ENCODE data around the gene PBX4.

Gene PBX4

DNA sequence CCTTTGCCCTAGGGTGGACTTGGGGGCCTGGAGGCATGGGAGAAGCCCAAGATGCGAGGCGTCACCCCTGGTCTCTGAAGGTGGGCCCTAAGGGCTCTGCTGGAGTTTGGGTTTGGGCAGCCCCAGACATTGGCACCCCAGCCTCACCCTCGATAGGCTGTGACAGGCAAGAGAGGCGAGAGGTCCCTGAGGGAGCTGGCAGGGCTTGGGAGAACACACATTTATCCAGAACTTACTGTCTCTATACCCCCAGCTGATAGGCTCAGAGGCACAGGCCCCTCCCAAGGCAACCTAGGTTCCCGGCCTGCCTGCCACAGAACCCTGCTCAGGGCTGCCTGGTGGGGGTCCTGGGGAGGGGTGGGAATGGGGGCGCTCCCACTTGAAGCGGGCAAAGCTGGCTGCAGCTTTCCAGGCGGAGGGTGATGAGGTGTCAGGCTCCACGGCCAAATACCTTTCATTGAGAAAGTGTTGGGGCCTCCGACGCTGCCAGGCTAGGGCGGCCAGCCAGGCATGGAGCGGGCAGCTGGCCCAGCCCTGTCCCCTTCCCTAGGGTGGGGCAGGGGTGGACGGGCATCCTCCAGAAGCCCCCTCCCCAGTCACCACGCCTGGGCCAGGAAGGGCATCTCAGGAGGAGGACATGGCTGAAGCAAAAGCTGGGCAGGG lies 70.7 kb downstream of the PBX4 start:
- 0 out of 2 replicates have a peak, but pooled peaks cover 4% of the 10 kb centered on the region for H3K27me3 ChIP-seq (ENCODE audit: insufficient read depth, low read length)

GRCh38 chr19:19546751-19547162 lies 71.7 kb downstream of the PBX4 start:
- H3K27me3 ChIP-seq (ENCODE audit: insufficient read depth, low read length): 0 out of 2 replicates have a peak, but pooled peaks cover 4% of the 10 kb centered on the region
- no peaks in the 10 kb centered on the region for H3K9me2 ChIP-seq (ENCODE audit: low read depth, low read length)
- no peaks in the 10 kb centered on the region for H3F3A ChIP-seq (ENCODE audit: insufficient read depth, low read length)
- no peak overlapping the region for H3K9ac ChIP-seq (ENCODE audit: low read length)
- H4K20me1 ChIP-seq (ENCODE audit: insufficient read depth, low read length): no peaks in the 10 kb centered on the region
- H2AFZ ChIP-seq (ENCODE audit: low read length): no peak overlapping the region
- H3K4me2 ChIP-seq (ENCODE audit: low read length): no peak overlapping the region
- H3K36me3 ChIP-seq (ENCODE audit: insufficient read depth, low read length): no peaks in the 10 kb centered on the region
- no peaks in the 10 kb centered on the region for H3K79me2 ChIP-seq (ENCODE audit: insufficient read depth, low read length)
- H3K4me1 ChIP-seq (ENCODE audit: insufficient read depth, low read length, severe bottlenecking): no peaks in the 10 kb centered on the region
- no peak overlapping the region for H3K27ac ChIP-seq (ENCODE audit: low read depth, low read length, poor library complexity, severe bottlenecking)
- no peak overlapping the region for H3K4me3 ChIP-seq (ENCODE audit: low read depth, low read length, poor library complexity, severe bottlenecking)
- H3K9me3 ChIP-seq (ENCODE audit: low read length): no peaks in the 10 kb centered on the region
- TF ChIP-seq EZH2 (IDR thresholded peaks at IDR 0.05; ENCODE audit: borderline replicate concordance, low read length) (no peak), CTCF (IDR thresholded peaks at IDR 0.05; ENCODE audit: low read length) (no peak)

More for the DNA sequence above, 70.7 kb downstream of the PBX4 start:
- H3K9me2 ChIP-seq (ENCODE audit: low read depth, low read length): no peaks in the 10 kb centered on the region
- no peak overlapping the region for H3K27ac ChIP-seq (ENCODE audit: low read depth, low read length, poor library complexity, severe bottlenecking)
- H3K4me3 ChIP-seq (ENCODE audit: low read depth, low read length, poor library complexity, severe bottlenecking): no peak overlapping the region
- H3K79me2 ChIP-seq (ENCODE audit: insufficient read depth, low read length): no peaks in the 10 kb centered on the region
- H3K4me1 ChIP-seq (ENCODE audit: insufficient read depth, low read length, severe bottlenecking): no peaks in the 10 kb centered on the region
- no peak overlapping the region for H3K4me2 ChIP-seq (ENCODE audit: low read length)
- H3F3A ChIP-seq (ENCODE audit: insufficient read depth, low read length): no peaks in the 10 kb centered on the region
- H4K20me1 ChIP-seq (ENCODE audit: insufficient read depth, low read length): no peaks in the 10 kb centered on the region
- H3K36me3 ChIP-seq (ENCODE audit: insufficient read depth, low read length): no peaks in the 10 kb centered on the region
- TF ChIP-seq CTCF (IDR thresholded peaks at IDR 0.05; ENCODE audit: low read length) (no peak), EZH2 (IDR thresholded peaks at IDR 0.05; ENCODE audit: borderline replicate concordance, low read length) (no peak)
- no peak overlapping the region for H3K9ac ChIP-seq (ENCODE audit: low read length)
- no peaks in the 10 kb centered on the region for H3K9me3 ChIP-seq (ENCODE audit: low read length)
- no peak overlapping the region for H2AFZ ChIP-seq (ENCODE audit: low read length)

DNA sequence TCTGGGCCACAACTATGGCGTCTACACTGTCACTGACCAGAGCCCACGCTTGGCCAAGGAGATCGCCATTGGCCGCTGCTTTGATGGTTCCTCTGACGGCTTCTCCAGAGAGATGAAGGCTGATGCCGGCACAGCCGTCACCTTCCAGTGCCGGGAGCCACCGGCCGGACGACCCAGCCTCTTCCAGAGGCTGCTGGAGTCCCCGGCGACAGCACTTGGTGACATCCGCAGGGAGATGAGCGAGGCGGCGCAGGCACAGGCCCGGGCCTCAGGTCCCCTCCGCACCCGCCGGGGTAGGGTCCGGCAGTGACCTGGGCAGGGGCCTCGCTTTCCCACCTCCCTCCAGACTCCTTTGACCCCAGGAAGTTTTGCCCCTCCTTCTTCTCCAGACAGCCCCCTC lies 72.8 kb downstream of the PBX4 start:
- H3K27me3 ChIP-seq (ENCODE audit: insufficient read depth, low read length): no peaks in the 10 kb centered on the region
- no peaks in the 10 kb centered on the region for H3K4me1 ChIP-seq (ENCODE audit: insufficient read depth, low read length, severe bottlenecking)

More for the DNA sequence above, 72.8 kb downstream of the PBX4 start:
- Histone ChIP-seq H3K4me2 (ENCODE audit: low read length) (no peak overlapping the region), H3K9me2 (ENCODE audit: low read depth, low read length) (no peaks in the 10 kb centered on the region), H3K9ac (ENCODE audit: low read length) (no peak overlapping the region), H3F3A (ENCODE audit: insufficient read depth, low read length) (no peaks in the 10 kb centered on the region), H3K9me3 (ENCODE audit: low read length) (no peaks in the 10 kb centered on the region), H3K4me3 (ENCODE audit: low read depth, low read length, poor library complexity, severe bottlenecking) (no peak overlapping the region), H3K27ac (ENCODE audit: low read depth, low read length, poor library complexity, severe bottlenecking) (no peak overlapping the region), H3K36me3 (ENCODE audit: insufficient read depth, low read length) (no peaks in the 10 kb centered on the region), H4K20me1 (ENCODE audit: insufficient read depth, low read length) (no peaks in the 10 kb centered on the region), H2AFZ (ENCODE audit: low read length) (no peak overlapping the region), H3K79me2 (ENCODE audit: insufficient read depth, low read length) (no peaks in the 10 kb centered on the region)
- TF ChIP-seq EZH2 (IDR thresholded peaks at IDR 0.05; ENCODE audit: borderline replicate concordance, low read length) (no peak), CTCF (IDR thresholded peaks at IDR 0.05; ENCODE audit: low read length) (no peak)

Measured in OCI-LY1 (cell line).